GM12878 (cell line): ENCODE data around the gene PARN. TPM values are rescaled to one million over a fixed set of nuclear protein-coding genes. Genes with fewer than 3 reads are reported as not detected.

ENCODE experiments used
- ATAC-seq: fragments of 200-7000 bp; cut with Tn5 transposase; 3 replicates; pipeline ENCODE4 v1.9.1; 2020; ENCODE audit warnings: mild to moderate bottlenecking, moderate library complexity
- BruUV-seq: library from RNA; stranded (reverse); fragments of 400-500 nt; replicated peaks from 2 replicates; lab custom pipeline; 2021; lab: Mats Ljungman, UMichigan
- CTCF ChIA-PET: fragments of 300-600 bp; sonication (Branson Sonifier 250); formaldehyde crosslinking; extraction: SDS; loops from one replicate; lab custom pipeline; 2021; ENCODE audit warnings: inconsistent platforms; lab: Yijun Ruan, JAX
- POLR2A ChIA-PET: fragments of 350-600 bp; formaldehyde crosslinking; extraction: SDS; loops from one replicate; lab custom pipeline; 2021; ENCODE audit warnings: inconsistent platforms; lab: Charles Lee
- RAD21 ChIA-PET: fragments of 300-600 bp; sonication (Branson Sonifier 250); formaldehyde crosslinking; loops from one replicate; lab custom pipeline; 2023; ENCODE audit warnings: antibody characterized with exemption; ENCODE audit not compliant: unreplicated experiment; lab: Charles Lee
- SMC1A ChIA-PET: fragments of 300-600 bp; sonication (Branson Sonifier 250); formaldehyde crosslinking; loops from one replicate; lab custom pipeline; 2023; ENCODE audit not compliant: unreplicated experiment, uncharacterized antibody; lab: Charles Lee
- DNase-seq: peaks from one replicate; pipeline ENCODE4 v3.0.0-alpha.2; 2011; ENCODE audit warnings: low read depth, low spot score
- FAIRE-seq: peaks from 3 replicates; lab custom pipeline; 2011; peaks lifted over from hg19 to GRCh38; lab: Jason Lieb, UNC
- H2AFZ ChIP-seq: 2 replicates; pipeline ENCODE4 v1.6.0; 2011; ENCODE audit warnings: low read depth, low read length, control low read depth; ENCODE audit not compliant: control insufficient read depth
- H3K27ac ChIP-seq: 2 replicates; pipeline ENCODE4 v1.5.1; 2011; ENCODE audit warnings: control low read depth; ENCODE audit not compliant: control insufficient read depth, insufficient read depth
- H3K27me3 ChIP-seq, 2 experiments: replicated peaks in 1 of 2; 2 replicates each; pipeline versions ENCODE4 v1.6.0 to v1.6.1; 2011; ENCODE audit warnings: low read length in 1 of 2; ENCODE audit not compliant: control insufficient read depth in 2 of 2, insufficient read depth in 2 of 2
- H3K36me3 ChIP-seq, 2 experiments: 2 replicates each; pipeline ENCODE4 v1.5.1; 2011; ENCODE audit warnings: low read length in 1 of 2; ENCODE audit not compliant: control insufficient read depth in 2 of 2, insufficient read depth in 2 of 2
- H3K4me1 ChIP-seq: 2 replicates; pipeline ENCODE4 v1.6.1; 2011; ENCODE audit warnings: mild to moderate bottlenecking, low read length, moderate library complexity, mixed read lengths; ENCODE audit not compliant: control insufficient read depth, insufficient read depth
- H3K4me2 ChIP-seq: 2 replicates; pipeline ENCODE4 v1.6.0; 2011; ENCODE audit warnings: control low read depth; ENCODE audit not compliant: control insufficient read depth, insufficient read depth
- H3K4me3 ChIP-seq: fragments of 200-600 bp; sonication (generic); 2 replicates; pipeline ENCODE4 v1.5.1; 2016
- H3K79me2 ChIP-seq: 2 replicates; pipeline ENCODE4 v1.6.0; 2011; ENCODE audit warnings: low read length; ENCODE audit not compliant: control insufficient read depth, insufficient read depth
- H3K9ac ChIP-seq: 2 replicates; pipeline ENCODE4 v1.8.0; 2011; ENCODE audit warnings: low read length, control low read depth, mixed read lengths; ENCODE audit not compliant: control insufficient read depth, insufficient read depth
- H3K9me3 ChIP-seq: replicated peaks from 3 replicates; pipeline ENCODE4 v1.5.1; 2011; ENCODE audit warnings: mild to moderate bottlenecking, low read length; ENCODE audit not compliant: control insufficient read depth, insufficient read depth
- H4K20me1 ChIP-seq: 2 replicates; pipeline ENCODE4 v1.6.0; 2011; ENCODE audit not compliant: control insufficient read depth, insufficient read depth
- CTCF ChIP-seq, 3 experiments: IDR thresholded peaks in 2 of 3; conservative IDR thresholded peaks in 1 of 3; 2 replicates each; pipeline ENCODE4 v1.5.1; 2011; ENCODE audit warnings: low read depth in 3 of 3, low read length in 3 of 3, mild to moderate bottlenecking in 3 of 3, control low read depth in 2 of 3, moderate library complexity in 2 of 3, inconsistent platforms in 1 of 3, mixed read lengths in 1 of 3; ENCODE audit not compliant: control insufficient read depth in 2 of 3, insufficient read depth in 1 of 3; ENCODE audit errors: extremely low read depth in 1 of 3
- EP300 ChIP-seq, 2 experiments: fragments of 150-350 bp in 1 of 2; IDR thresholded peaks; 2 replicates each; pipeline ENCODE4 v1.6.1; 2011 to 2012; ENCODE audit warnings: low read depth in 2 of 2, low read length in 2 of 2, borderline replicate concordance in 1 of 2, improper control_type of control experiment in 1 of 2, inconsistent platforms in 1 of 2; ENCODE audit not compliant: control insufficient read depth in 1 of 2
- GABPA ChIP-seq: IDR thresholded peaks from 2 replicates; pipeline ENCODE4 v1.6.1; 2014; ENCODE audit warnings: antibody characterized with exemption, low read depth, mild to moderate bottlenecking, inconsistent platforms
- IKZF1 ChIP-seq: fragments of 450-650 bp; conservative IDR thresholded peaks from 2 replicates; pipeline ENCODE4 v1.6.1; 2017; ENCODE audit warnings: antibody characterized with exemption, mild to moderate bottlenecking
- IRF5 ChIP-seq: fragments of 450-650 bp; IDR thresholded peaks from 2 replicates; pipeline ENCODE4 v1.6.1; 2017; ENCODE audit warnings: borderline replicate concordance
- NR2C1 ChIP-seq: fragments of 450-650 bp; IDR thresholded peaks from 2 replicates; pipeline ENCODE4 v1.6.1; 2017; ENCODE audit warnings: antibody characterized with exemption, mild to moderate bottlenecking, moderate library complexity
- POLR2A ChIP-seq: IDR thresholded peaks from 2 replicates; pipeline ENCODE4 v1.6.1; 2011; ENCODE audit warnings: low read depth, mild to moderate bottlenecking, low read length
- RBBP5 ChIP-seq: fragments of 200-600 bp; sonication (generic); conservative IDR thresholded peaks from 2 replicates; pipeline ENCODE4 v1.6.1; 2016
- REST ChIP-seq: IDR thresholded peaks from 2 replicates; pipeline ENCODE4 v1.6.1; 2012; ENCODE audit warnings: mild to moderate bottlenecking, low read depth, low read length
- WGBS: methylation state at CpG from one replicate; pipeline ENCODE4 v1.1.6; 2016; ENCODE audit warnings: low lambda C conversion rate; ENCODE audit not compliant: insufficient replicate concordance, insufficient coverage; ENCODE audit errors: missing lambda C conversion rate; 5-methylcytosine and 5-hydroxymethylcytosine counted together
- in situ Hi-C: fragments of 300-500 bp; cut with MboI; formaldehyde crosslinking; loops from 9 replicates; pipeline ENCODE4 v1.14.3; 2018; ENCODE audit warnings: mixed read lengths
- intact Hi-C: fragments of 100-400 bp; cut with micrococcal nuclease; formaldehyde crosslinking; loops from one replicate; pipeline ENCODE4 v1.14.2; 2022; ENCODE audit not compliant: unreplicated experiment
- polyA plus RNA-seq, 11 experiments: library from polyadenylated mRNA; depleted of rRNA in 4 of 11; unstranded in 6 of 11; stranded (reverse) in 5 of 11; fragments of >200 nt; fragmentation: Nextera tagmentation in 4 of 11; fragmentation: Illumina TruSeq in 1 of 11; extraction: Ambion mirVana in 4 of 11; extraction: Trizol in 1 of 11; gene quantifications; 1 replicate in 1 of 11; 2 replicates in 10 of 11; pipeline versions ENCODE4 v1.2.1 to v1.2.3, GENCODE V29; 2011 to 2016; ENCODE audit warnings: inconsistent platforms in 2 of 11, missing spikeins in 2 of 11, low read depth in 1 of 11
- total RNA-seq, 4 experiments: library from RNA; depleted of rRNA in 3 of 4; stranded (reverse); fragments of >200 nt in 3 of 4; fragmentation: Illumina TruSeq in 1 of 4; extraction: Trizol in 1 of 4; gene quantifications; 2 replicates each; pipeline versions ENCODE4 v1.2.1 to v1.2.3, GENCODE V29; 2013 to 2021

PARN gene
- total and polyA plus RNA-seq, 10 of the 15 experiments (the other 5 are each of a cell fraction or from before 2014, with no cell fraction given) = 15.6 to 77.3 (median 47.7) TPM

- H3K79me2 ChIP-seq = no peaks in the 10 kb centered on the region; the same call in 1 of the 2 replicates
- peaks cover 11 to 30% of the 10 kb centered on the region in 2 experiments; a peak in 3 of 4 replicates for H3K36me3 ChIP-seq
- ChIA-PET POLR2A (interaction anchor here (1.2 kb wide), 1 partner anchor 16 kb away, joined by 3 read pairs; no protein-coding TSS in a partner anchor), RAD21 (no interaction called here), CTCF (no interaction called here), SMC1A (no interaction called here)
- H3K4me3 ChIP-seq = no peak overlapping the region
- no TSS peak for BruUV-seq
- intact Hi-C loops = no loop called here
- ATAC-seq (no peak), DNase-seq (no peak), FAIRE-seq (no peak)
- 83% methylated on average over 6 of the region's 6 CpGs for WGBS
- no peaks in the 10 kb centered on the region for H3K4me1 ChIP-seq
- no peaks in the 10 kb centered on the region for H3K9me3 ChIP-seq
- H3K4me2 ChIP-seq = no peak overlapping the region
- no peak overlapping the region for H3K27ac ChIP-seq
- H3K9ac ChIP-seq = no peak overlapping the region
- no peak overlapping the region for H2AFZ ChIP-seq
- no peaks in the 10 kb centered on the region for H3K27me3 ChIP-seq
- peaks cover 4% of the 10 kb centered on the region; the same call in 1 of the 2 replicates for H4K20me1 ChIP-seq
- in situ Hi-C loops = no loop called here
- TF ChIP-seq IKZF1 = no peak
Measured at GRCh38 chr16:14650629-14651028, 20.6 kb upstream of the PARN start.

GRCh38 chr16:14649816-14650215 is 19.8 kb upstream of the PARN start:
- H4K20me1 ChIP-seq = peaks cover 4% of the 10 kb centered on the region; the same call in 1 of the 2 replicates
- H3K4me2 ChIP-seq = no peak overlapping the region
- ChIA-PET POLR2A (no interaction called here), SMC1A (interaction anchor here (1.8 kb wide), 1 partner anchor 8 kb away, joined by 3 read pairs; no protein-coding TSS in a partner anchor), CTCF (no interaction called here), RAD21 (no interaction called here)
- H3K9ac ChIP-seq = no peak overlapping the region
- 97% methylated on average over 10 of the region's 10 CpGs for WGBS
- H3K27me3 ChIP-seq = no peaks in the 10 kb centered on the region
- no peak overlapping the region for H3K4me3 ChIP-seq
- H2AFZ ChIP-seq = no peak overlapping the region
- H3K79me2 ChIP-seq = no peaks in the 10 kb centered on the region; the same call in 1 of the 2 replicates
- H3K36me3 ChIP-seq = peaks cover 12 to 36% of the 10 kb centered on the region in 2 experiments; a peak in 3 of 4 replicates
- FAIRE-seq (no peak), ATAC-seq (no peak), DNase-seq (no peak)
- intact Hi-C loops = no loop called here
- H3K27ac ChIP-seq = no peak overlapping the region
- H3K4me1 ChIP-seq = no peaks in the 10 kb centered on the region
- no TSS peak for BruUV-seq
- H3K9me3 ChIP-seq = no peaks in the 10 kb centered on the region
- in situ Hi-C loops = loop anchor here (25.0 kb wide), 2 partner anchors 437 to 987 kb away; partner anchors contain the start of genes MARF1 and RRN3
- TF ChIP-seq RBBP5 (no peak), EP300 (IDR thresholded peaks at IDR 0.05; ENCODE audit: borderline replicate concordance in 1 of 2, control insufficient read depth in 1 of 2, low read depth in 2 of 2, low read length in 2 of 2) (no peak), NR2C1 (no peak), CTCF (IDR thresholded peaks at IDR 0.05 in 2 of 3, conservative IDR thresholded peaks at IDR 0.05 in 1 of 3; ENCODE audit: control insufficient read depth in 2 of 3, extremely low read depth in 1 of 3, insufficient read depth in 1 of 3, low read depth in 3 of 3, low read length in 3 of 3) (no peak), IRF5 (no peak), REST (no peak), GABPA (no peak), POLR2A (no peak)
